D721Med (cell line): ENCODE results near the gene SPRYD7.

Source experiments
- DNase-seq: peaks from one replicate; pipeline ENCODE4 v3.0.0; 2011; ENCODE audit warnings: low spot score; ENCODE audit not compliant: insufficient read length
- FAIRE-seq: peaks from 2 replicates; lab custom pipeline; 2011; peaks lifted over from hg19 to GRCh38; lab: Jason Lieb, UNC
- TF ChIP-seq, protein P1 (sequence below): IDR thresholded peaks from 2 replicates; pipeline ENCODE4 v1.5.1; 2012; ENCODE audit warnings: mild to moderate bottlenecking, control low read depth; ENCODE audit not compliant: insufficient read depth; ENCODE audit errors: missing control alignments

SPRYD7 gene

DNA sequence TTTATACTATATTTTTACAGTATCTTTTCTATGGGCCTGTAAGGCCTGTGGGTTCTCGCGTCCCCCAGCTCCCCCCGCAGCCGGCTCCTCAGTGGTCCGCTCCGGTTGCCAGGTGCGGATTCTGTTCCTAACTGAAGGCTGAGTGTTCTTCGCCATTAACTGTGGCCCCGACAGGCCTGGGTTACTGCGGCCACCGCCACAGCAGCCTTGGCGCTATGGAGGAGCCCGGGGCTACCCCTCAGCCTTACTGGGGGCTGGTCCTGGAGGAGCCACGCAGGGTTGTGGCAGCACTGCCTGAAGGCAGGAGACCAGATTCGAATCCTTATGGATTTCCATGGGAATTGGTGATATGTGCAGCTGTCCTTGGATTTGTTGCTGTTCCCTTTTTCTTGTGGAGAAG lies 45.8 kb downstream of the SPRYD7 start:
- DNase-seq, result no peak
- TF ChIP-seq, protein P1, sequence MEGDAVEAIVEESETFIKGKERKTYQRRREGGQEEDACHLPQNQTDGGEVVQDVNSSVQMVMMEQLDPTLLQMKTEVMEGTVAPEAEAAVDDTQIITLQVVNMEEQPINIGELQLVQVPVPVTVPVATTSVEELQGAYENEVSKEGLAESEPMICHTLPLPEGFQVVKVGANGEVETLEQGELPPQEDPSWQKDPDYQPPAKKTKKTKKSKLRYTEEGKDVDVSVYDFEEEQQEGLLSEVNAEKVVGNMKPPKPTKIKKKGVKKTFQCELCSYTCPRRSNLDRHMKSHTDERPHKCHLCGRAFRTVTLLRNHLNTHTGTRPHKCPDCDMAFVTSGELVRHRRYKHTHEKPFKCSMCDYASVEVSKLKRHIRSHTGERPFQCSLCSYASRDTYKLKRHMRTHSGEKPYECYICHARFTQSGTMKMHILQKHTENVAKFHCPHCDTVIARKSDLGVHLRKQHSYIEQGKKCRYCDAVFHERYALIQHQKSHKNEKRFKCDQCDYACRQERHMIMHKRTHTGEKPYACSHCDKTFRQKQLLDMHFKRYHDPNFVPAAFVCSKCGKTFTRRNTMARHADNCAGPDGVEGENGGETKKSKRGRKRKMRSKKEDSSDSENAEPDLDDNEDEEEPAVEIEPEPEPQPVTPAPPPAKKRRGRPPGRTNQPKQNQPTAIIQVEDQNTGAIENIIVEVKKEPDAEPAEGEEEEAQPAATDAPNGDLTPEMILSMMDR, result no peak
- no peak for FAIRE-seq

- TF ChIP-seq, protein P1, result no peak
- DNase-seq, result no peak
- no peak for FAIRE-seq
Measured at GRCh38 chr13:49878682-49879081, 57.5 kb downstream of the SPRYD7 start.

DNA sequence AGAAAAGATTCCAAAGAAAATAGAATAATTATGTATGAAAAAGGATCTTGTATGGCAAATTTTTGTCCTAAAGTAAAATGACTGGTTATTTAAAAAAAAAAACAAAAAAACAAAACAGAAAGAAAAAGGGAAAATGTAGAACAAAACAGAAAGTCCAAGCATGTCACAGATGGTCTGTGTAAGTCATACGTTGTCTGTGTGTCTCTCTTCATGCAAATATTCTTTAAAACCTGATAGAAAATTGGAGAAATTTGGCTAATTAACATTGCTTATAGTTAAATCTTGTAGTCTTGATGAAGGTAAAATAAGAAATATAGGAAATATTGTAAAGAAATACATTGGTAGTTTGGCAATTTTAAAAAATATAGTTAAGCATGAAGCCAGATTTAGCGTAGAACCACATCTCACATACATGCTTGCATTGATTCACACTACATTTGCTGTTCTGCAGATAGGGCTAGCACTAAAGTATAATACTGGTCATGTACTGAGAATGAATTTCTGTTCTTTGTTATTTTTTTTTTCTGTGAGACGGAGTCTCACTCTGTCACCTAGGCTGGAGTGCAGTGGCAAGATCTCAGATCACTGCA lies 58.4 kb downstream of the SPRYD7 start:
- TF ChIP-seq, protein P1, result no peak
- FAIRE-seq (no peak), DNase-seq (no peak)

- no peak for FAIRE-seq
- no peak for DNase-seq
- TF ChIP-seq, protein P1, result no peak
Measured at GRCh38 chr13:49874430-49874829, 61.7 kb downstream of the SPRYD7 start.

GRCh38 chr13:49869519-49869918 lies 66.6 kb downstream of the SPRYD7 start:
- TF ChIP-seq, protein P1, result no peak
- no peak for FAIRE-seq

GRCh38 chr13:49867834-49868233 lies 68.3 kb downstream of the SPRYD7 start:
- TF ChIP-seq, protein P1, result no peak
- no peak for FAIRE-seq
- DNase-seq, result no peak

More at GRCh38 chr13:49869519-49869918, 66.6 kb downstream of the SPRYD7 start:
- no peak for DNase-seq

- DNase-seq, result no peak
- FAIRE-seq, result no peak
- TF ChIP-seq, protein P1, result no peak
Measured at GRCh38 chr13:49865218-49865617, 70.9 kb downstream of the SPRYD7 start.
